ELR (cell line): ENCODE data around the gene AARS1.
"Not testable (repeated sequence)": the region's sequence is repeated elsewhere in the genome, so short reads cannot be mapped to it uniquely, and the experiment has no call there.

Experiments
- DNase-seq: peaks from one replicate; pipeline ENCODE4 v3.0.0-alpha.2; 2015; ENCODE audit warnings: low read depth

The AARS1 gene

DNA sequence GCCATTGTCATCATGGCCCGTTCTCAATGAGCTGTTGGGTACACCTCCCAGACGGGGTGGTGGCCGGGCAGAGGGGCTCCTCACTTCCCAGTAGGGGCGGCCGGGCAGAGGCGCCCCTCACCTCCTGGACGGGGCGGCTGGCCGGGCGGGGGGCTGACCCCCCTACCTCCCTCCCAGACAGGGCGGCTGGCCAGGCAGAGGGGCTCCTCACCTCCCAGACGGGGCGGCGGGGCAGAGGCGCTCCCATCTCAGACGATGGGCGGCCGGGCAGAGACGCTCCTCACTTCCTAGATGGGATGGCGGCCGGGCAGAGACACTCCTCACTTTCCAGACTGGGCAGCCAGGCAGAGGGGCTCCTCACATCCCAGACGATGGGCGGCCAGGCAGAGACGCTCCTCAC, 64.7 kb downstream of the AARS1 start:
- not testable (repeated sequence) for DNase-seq

- not testable (repeated sequence) for DNase-seq
Measured at GRCh38 chr16:70223971-70224513, 65.3 kb downstream of the AARS1 start.

- not testable (repeated sequence) for DNase-seq
Measured at GRCh38 chr16:70223216-70223615, 66.1 kb downstream of the AARS1 start.

- DNase-seq, result not testable (repeated sequence)
Measured at GRCh38 chr16:70222574-70222973, 66.7 kb downstream of the AARS1 start.

GRCh38 chr16:70218586-70218985, 70.7 kb downstream of the AARS1 start:
- peak; percentile 54 for DNase-seq

DNA sequence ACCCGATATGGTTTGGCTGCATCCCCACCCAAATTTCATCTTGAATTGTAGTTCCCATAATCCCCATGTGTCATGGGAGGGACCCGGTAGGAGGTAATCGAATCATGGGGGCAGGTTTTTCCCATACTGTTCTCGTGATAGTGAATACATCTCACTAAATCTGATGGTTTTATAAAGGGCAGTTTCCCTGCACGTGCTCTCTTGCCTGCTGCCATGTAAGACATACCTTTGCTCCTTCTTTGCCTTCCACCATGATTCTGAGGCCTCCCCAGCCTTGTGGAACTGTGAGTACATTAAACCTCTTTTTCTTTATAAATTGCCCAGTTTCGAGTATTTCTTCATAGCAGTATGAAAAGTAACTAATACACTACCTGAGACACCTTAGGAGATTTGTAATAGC, 82.9 kb downstream of the AARS1 start:
- not testable (repeated sequence) for DNase-seq

DNA sequence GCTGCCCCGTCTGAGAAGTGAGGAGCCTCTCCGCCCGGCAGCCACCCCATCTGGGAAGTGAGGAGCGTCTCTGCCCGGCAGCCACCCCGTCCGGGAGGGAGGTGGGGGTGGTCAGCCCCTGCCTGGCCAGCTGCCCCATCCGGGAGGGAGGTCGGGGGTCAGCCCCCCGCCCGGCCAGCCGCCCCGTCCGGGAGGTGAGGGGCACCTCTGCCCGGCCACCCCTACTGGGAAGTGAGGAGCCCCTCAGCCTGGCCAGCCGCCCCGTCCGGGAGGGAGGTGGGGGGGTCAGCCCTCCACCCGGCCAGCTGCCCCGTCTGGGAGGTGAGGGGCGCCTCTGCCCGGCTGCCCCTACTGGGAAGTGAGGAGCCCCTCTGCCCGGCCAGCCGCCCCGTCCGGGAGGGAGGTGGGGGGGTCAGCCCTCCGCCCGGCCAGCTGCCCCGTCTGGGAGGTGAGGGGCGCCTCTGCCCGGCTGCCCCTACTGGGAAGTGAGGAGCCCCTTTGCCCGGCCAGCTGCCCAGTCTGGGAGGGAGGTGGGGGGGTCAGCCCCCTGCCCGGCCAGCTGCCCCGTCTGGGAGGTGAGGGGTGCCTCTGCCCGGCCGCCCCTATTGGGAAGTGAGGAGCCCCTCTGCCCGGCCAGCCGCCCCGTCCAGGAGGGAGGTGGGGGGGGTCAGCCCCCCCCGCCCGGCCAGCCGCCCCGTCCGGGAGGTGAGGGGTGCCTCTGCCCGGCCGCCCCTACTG, 84.5 kb downstream of the AARS1 start:
- not testable (repeated sequence) for DNase-seq

- DNase-seq, result not testable (repeated sequence)
Measured at GRCh38 chr16:70204010-70204409, 85.3 kb downstream of the AARS1 start.

- DNase-seq, result not testable (repeated sequence)
Measured at GRCh38 chr16:70203508-70203907, 85.8 kb downstream of the AARS1 start.
